DMS 273 (cell line): ENCODE measurements around the gene TRIP6.

ENCODE experiments used
- DNase-seq: peaks from one replicate; lab custom pipeline; 2025; ENCODE audit not compliant: unreplicated experiment; lab: John Stamatoyannopoulos, UW

The TRIP6 gene

GRCh38 chr7:100888988-100889750 lies 22.0 kb downstream of the TRIP6 start, which contains the start of gene UFSP1:
Gene UFSP1, minus strand, starts transcription at chr7:100889715. Its CDS starts 444 bp downstream, at chr7:100889271.
- peak; percentile 70 for DNase-seq

DNA sequence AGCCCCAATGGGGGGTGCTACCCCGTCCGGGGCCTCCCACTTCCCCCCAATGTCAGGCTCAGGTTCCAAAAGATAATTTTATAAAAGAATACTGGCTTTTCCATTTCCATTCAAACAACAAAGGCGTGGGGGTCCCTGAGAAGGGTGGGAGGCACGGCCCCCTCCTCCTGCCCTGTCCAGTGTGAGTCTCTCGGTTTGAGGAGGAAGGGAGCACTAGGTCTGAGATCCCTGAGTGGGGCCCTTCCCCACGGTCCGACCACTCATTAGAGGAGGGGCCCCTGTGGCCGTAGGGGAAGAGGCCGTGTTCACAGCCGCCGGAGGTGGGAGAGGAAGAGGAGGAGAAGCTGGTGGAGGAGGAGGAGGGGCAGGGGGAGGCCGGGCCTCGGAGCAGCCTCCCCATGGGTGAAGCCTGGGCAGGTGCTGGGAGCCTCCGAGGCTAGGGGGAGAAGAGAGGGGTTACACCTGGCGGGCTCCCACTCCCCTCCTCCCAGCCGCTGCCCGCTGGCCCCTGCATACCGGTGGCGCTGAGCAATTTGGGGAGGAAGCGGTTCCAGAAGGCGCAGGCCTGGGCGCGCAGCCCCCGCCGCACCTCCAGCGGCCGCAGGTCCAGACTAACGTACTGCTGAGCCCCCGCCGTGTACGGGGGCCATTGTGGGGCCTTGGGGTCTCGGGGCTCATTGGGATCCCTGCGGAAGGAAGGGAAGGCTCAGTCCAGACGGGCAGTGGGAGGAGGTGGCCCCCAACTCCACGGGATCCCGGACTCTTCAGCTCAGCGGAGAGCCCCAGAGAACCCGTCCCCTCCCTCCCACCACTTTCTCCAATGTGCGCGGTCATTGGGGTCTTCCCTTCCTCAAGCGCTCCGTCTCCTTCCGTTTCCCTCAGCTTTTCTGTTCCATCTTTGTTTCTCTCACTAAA lies 23.7 kb downstream of the TRIP6 start:
- no peak for DNase-seq

DNA sequence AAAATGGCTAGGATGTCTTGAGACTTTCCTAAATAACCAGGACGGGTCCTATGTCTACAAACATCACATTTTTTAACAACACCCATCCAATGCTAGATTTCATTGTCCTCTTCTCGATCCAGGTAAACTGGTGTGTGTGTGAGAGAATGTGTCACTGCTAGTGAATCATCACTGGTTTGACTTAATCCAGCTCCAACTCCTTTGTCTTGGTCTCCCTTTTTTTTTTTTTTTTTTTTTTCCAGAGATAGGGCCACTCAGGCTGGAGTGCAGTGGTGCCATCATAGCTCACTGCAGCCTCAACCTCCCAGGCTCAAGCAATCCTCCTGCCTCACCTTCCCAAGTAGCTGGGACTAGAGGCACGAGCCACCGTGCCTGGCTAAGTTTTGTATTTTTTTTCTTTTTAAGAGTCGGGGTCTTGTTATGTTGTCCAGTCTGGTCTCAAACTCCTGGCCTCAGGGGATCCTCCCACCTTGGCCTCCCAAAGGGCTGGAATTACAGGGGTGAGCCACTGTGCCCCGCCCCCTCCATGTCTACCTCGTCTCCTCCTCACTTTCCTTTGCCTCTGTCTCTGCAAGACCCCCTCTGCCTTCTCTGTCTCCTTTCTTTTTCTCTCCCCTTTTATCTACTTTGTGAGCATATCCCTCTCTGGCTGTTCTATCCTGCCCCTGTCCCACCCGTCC lies 24.5 kb downstream of the TRIP6 start:
- no peak for DNase-seq

DNA sequence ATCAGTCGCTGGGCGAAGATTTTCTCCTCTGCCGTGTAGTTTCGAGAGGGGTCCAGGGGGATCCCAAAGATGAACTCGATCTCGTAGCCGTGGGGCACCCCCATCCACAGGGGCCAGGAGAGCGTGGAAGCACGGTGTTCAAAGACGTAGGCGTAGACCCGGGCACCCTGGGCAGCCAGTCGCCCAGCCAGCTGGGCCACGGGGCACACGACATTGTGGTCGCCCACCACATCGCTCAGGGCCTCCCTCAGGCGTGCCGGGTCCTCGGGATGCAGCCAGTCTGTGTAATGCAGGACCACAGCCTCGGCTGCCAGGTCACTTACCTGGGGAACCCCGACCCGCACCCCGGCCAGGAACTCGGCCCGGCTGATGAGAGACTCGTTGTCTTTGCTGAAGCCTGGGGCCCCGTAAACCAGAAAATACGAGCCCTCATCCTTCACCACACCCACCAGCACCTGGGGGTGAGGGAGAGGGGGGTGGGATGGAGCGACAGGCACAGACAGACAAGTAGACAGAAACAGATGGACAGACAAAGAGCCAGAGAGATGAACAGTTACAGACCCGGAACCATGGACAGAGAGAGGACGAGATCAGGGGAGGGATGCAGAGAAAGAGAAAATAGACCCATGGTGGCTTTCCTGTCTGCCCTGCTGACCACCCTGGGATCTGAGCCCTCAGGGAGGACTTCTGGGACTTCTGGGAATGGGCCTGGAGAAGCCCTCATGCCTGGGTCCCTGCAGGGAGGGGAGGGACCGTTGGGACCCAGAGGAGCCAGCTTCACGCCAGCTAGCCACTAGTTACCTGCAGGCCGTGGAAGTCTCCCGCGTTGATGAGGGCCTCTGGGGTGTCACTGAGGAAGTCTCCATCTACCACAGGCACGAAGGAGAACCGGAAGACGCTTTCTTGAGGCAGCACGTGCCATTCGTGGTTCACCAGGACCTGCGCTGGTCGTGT lies 25.5 kb downstream of the TRIP6 start:
- DNase-seq = no peak

DNA sequence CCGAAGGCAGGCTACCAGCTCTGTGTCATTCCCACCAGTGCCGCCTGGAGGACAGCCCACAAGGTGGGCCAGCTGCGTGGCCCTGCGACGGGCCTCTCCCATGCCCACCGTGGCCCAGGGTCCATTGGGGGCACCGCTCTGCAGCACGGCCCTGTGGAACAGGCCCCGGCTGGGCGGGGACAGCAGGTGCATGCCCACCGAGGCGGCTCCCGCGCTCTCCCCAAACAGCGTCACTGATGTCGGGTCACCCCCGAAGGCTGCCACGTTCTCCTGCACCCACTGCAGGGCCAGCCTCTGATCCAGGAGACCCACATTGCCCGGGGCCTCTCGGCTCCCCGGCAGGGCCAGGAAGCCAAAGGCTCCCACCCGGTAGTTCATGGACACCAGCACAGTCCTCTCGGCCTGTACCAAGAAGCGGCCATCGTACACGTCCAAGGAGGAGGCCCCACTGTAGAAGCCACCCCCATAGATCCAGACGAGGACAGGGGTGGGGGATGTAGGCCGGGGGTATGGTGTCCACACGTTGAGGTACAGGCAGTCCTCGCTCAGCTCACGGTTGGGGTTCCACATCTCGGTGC lies 26.2 kb downstream of the TRIP6 start:
- no peak for DNase-seq

GRCh38 chr7:100893910-100894721 lies 26.9 kb downstream of the TRIP6 start:
- peak; percentile 54 for DNase-seq

DNA sequence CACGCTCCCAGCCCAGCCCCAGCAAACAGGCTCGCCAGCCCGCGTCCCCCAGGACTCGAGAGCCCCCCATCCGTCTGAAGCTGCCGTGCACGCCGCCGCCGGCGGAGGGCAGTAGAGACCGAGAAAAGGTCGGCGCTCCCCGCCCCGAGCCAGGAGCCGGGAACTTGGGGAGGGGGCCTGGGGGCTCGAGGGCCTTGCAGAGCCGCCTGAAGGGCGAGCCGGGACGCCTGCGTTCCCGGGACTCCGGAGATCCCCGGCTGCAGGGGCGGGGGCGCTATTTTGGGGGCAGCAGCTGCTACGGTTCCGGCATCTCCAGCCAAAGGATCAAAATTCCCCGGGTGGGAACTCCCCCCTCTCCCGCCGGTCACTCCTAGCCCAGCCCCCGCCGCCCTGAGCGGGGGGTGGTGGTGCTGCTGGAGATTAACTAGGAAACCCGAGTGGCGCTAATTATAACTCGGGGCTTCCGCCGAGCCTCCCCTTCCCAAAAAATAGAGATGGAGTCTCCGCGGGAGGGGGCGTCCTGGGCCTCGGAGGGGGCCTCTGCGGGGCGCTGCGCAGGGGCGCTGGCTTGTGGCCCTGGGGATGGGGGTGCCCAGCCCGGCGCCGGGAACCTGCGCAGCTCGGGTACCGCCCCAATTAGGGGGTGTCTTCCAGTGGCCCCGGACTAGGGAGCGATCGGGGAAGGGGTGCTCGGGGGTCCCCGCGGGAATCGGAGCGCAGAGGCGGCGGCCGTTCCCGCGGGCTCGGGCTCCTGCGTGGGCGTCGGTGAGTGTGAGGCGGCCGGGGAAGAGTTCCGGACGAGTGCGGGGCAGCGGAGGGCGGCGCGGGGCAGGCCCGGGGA lies 27.9 kb downstream of the TRIP6 start:
- DNase-seq = peak; percentile 87

- DNase-seq = no peak
Observed at GRCh38 chr7:100895701-100895955, 28.4 kb downstream of the TRIP6 start, which contains the start of gene ACHE. Gene ACHE, minus strand, starts transcription at chr7:100895888. Its CDS starts 1,656 bp downstream, at chr7:100894232.

- DNase-seq = peak; percentile 74
Observed at GRCh38 chr7:100895956-100896731, 29.0 kb downstream of the TRIP6 start.

- DNase-seq = peak; percentile 81
Observed at GRCh38 chr7:100896732-100897608, 29.8 kb downstream of the TRIP6 start.

DNA sequence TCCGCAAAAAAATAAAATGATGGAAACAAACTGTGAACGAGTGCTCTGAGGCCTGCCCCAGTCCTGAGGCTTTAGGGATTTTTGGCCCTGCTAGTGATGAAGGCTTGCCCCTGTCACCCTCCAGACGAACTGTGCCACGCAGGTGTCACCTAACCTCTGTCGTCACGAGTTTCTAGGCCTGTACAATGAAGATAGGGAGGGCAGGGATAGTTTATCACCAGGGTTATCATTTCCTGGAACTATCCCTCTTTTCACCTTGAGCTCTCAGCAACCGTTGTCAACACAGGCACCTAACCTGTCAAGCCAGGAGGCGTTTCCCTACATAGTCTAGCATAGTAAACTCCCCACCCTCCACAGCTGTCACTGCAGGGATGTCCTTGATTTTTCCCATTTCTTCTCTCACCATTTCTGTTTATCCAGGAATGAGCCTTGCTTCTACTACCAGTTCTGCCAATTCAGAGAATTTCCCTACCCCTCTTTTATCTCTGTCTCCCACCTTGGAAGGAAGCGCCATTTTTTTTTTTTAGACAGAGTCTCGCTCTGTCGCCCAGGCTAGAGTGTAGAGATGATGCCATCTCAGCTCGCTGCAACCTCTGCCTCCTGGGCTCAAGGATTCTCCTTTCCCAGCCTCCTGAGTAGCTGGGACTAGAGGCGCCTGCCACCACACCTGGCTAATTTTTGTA lies 30.7 kb downstream of the TRIP6 start:
- peak; percentile 39 for DNase-seq

DNA sequence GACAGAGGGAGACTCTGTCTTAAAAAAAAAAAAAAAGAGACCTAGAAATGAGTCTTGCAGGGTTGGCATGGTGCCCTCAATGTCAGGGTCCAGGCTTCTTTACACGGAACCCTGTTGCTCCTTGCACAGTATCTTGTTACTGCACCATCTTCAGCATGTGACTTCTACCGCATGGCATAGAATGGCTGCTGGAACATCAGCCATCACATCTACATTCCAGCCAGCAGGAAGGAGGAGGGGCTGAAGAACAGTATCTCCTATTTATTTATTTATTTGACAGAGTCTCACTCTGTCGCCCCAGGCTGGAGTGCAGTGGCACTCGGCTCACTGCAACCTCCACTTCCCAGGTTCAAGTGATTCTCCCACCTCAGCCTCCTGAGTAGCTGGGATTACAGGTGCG lies 32.2 kb downstream of the TRIP6 start:
- no peak for DNase-seq

DNA sequence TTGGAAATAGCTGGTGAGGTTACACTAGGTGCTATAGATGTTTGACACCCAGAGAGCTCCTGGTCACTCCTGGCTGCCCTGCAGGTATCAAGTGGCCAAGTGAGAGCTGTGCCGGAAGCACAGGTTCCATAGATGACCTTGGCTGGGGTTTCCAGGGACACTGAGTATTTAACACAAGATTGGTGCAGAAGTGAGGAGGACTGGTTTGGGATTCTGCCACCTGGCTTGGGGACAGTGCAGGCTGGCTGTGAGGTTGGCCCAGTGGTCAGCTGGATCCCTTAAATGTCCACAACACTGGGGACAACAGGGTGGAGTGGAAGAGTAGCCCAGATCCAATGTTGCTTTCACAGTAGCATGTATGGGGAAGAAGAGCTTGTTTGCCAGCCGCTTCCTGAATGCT lies 33.8 kb downstream of the TRIP6 start:
- no peak for DNase-seq

DNA sequence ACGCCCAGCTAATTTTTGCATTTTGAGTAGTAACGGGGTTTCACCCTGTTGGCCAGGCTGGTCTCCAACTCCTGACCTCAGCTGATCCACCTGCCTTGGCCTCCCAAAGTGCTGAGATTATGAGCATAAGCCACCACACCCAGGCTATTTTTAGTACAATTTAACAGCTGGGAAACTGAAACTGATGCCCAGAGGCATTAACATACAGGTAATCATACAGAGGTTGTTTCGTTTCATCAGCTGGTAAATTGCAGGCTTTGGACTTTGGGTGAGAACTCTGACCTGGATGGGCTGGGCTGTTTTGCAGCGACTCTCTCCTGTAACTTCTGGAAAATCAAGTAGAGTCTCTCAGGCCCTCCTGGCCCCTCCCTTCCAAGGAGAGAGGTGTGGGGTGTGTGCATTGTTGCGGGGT lies 34.7 kb downstream of the TRIP6 start:
- no peak for DNase-seq

DNA sequence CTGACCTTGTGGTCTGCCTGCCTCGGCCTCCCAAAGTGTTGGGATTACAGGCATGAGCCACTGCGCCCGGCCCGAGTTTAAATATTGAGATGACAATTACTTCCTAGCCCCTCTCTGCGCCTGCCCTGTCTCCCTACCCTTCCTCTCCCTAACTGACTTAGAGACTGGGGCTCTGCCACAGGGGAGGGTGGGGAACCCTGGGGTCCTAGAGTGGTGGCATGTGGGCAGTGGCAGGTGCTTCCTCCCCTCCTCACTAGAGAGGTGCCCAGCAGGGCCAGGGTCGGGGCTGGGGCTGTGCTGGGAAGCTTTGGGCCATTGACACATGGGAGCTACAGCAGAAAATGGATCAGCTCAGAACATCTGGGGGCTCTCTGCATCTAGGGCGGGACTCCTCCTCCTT lies 35.5 kb downstream of the TRIP6 start:
- no peak for DNase-seq

- no peak for DNase-seq
Observed at GRCh38 chr7:100908512-100908911, 41.3 kb downstream of the TRIP6 start.
